A549 (cell line): ENCODE results near the gene CHP2. TPM values are rescaled to one million over a fixed set of nuclear protein-coding genes. Genes with fewer than 3 reads are reported as not detected.

Source experiments
- polyA plus RNA-seq, 4 experiments: library from polyadenylated mRNA; depleted of rRNA in 3 of 4; stranded (reverse); fragments of >200 nt; fragmentation: RNase III in 1 of 4; extraction: RNeasy Plus Mini Kit Qiagen cat#74134 plus additional on column Dnase treatment in 1 of 4; gene quantifications; 2 replicates in 3 of 4; 3 replicates in 1 of 4; pipeline ENCODE4 v1.2.3, GENCODE V29; 2011 to 2017

CHP2 gene
- polyA plus RNA-seq, 2 of the 4 experiments (the other 2 are of a cell fraction) = not detected

Other genes starting within 250 kb of the CHP2 start
- gene GGA2, start 244.5 kb upstream of the CHP2 start, polyA plus RNA-seq (2011; rRNA removed) = 56.9 and 57.9 TPM in 2 replicates
- gene GGA2, start 244.5 kb upstream of the CHP2 start, polyA plus RNA-seq (2017; fragmentation: RNase III; extraction: RNeasy Plus Mini Kit Qiagen cat#74134 plus additional on column Dnase treatment) = 29.9 to 33.1 TPM (median 32.7 TPM) in 3 replicates
- gene EARS2, start 197.7 kb upstream of the CHP2 start, polyA plus RNA-seq (2011; rRNA removed) = 45.2 and 68.6 TPM in 2 replicates
- gene EARS2, start 197.7 kb upstream of the CHP2 start, polyA plus RNA-seq (2017; fragmentation: RNase III; extraction: RNeasy Plus Mini Kit Qiagen cat#74134 plus additional on column Dnase treatment) = 25.2 to 30.8 TPM (median 30.4 TPM) in 3 replicates
- gene UBFD1, start 197.3 kb upstream of the CHP2 start, polyA plus RNA-seq (2011; rRNA removed) = 75.2 and 78.0 TPM in 2 replicates
- gene UBFD1, start 197.3 kb upstream of the CHP2 start, polyA plus RNA-seq (2017; fragmentation: RNase III; extraction: RNeasy Plus Mini Kit Qiagen cat#74134 plus additional on column Dnase treatment) = 58.1 to 60.0 TPM (median 58.6 TPM) in 3 replicates
- 160 and 277 TPM in 2 replicates for gene NDUFAB1, start 158.7 kb upstream of the CHP2 start, polyA plus RNA-seq (2011; rRNA removed)
- gene NDUFAB1, start 158.7 kb upstream of the CHP2 start, polyA plus RNA-seq (2017; fragmentation: RNase III; extraction: RNeasy Plus Mini Kit Qiagen cat#74134 plus additional on column Dnase treatment) = 162 to 168 TPM (median 167 TPM) in 3 replicates
- 14.7 and 17.4 TPM in 2 replicates for gene PALB2, start 113.7 kb upstream of the CHP2 start, polyA plus RNA-seq (2011; rRNA removed)
- gene PALB2, start 113.7 kb upstream of the CHP2 start, polyA plus RNA-seq (2017; fragmentation: RNase III; extraction: RNeasy Plus Mini Kit Qiagen cat#74134 plus additional on column Dnase treatment) = 11.9 to 15.0 TPM (median 13.9 TPM) in 3 replicates
- gene DCTN5, start 113.6 kb upstream of the CHP2 start, polyA plus RNA-seq (2011; rRNA removed) = 91.1 TPM in 2 replicates
- 64.6 to 70.4 TPM (median 66.2 TPM) in 3 replicates for gene DCTN5, start 113.6 kb upstream of the CHP2 start, polyA plus RNA-seq (2017; fragmentation: RNase III; extraction: RNeasy Plus Mini Kit Qiagen cat#74134 plus additional on column Dnase treatment)
- gene PLK1, start 76.1 kb upstream of the CHP2 start, polyA plus RNA-seq (2011; rRNA removed) = 52.8 and 71.9 TPM in 2 replicates
- 108 to 117 TPM (median 114 TPM) in 3 replicates for gene PLK1, start 76.1 kb upstream of the CHP2 start, polyA plus RNA-seq (2017; fragmentation: RNase III; extraction: RNeasy Plus Mini Kit Qiagen cat#74134 plus additional on column Dnase treatment)
- not detected in 2 replicates for gene ERN2, start 41.8 kb upstream of the CHP2 start, polyA plus RNA-seq (2011; rRNA removed)
- gene ERN2, start 41.8 kb upstream of the CHP2 start, polyA plus RNA-seq (2017; fragmentation: RNase III; extraction: RNeasy Plus Mini Kit Qiagen cat#74134 plus additional on column Dnase treatment) = not detected in 3 replicates
- gene PRKCB, start 81.0 kb downstream of the CHP2 start, polyA plus RNA-seq (2011; rRNA removed) = 0.22 and 0.29 TPM in 2 replicates
- 0.01 to 0.13 TPM (median 0.09 TPM) in 3 replicates for gene PRKCB, start 81.0 kb downstream of the CHP2 start, polyA plus RNA-seq (2017; fragmentation: RNase III; extraction: RNeasy Plus Mini Kit Qiagen cat#74134 plus additional on column Dnase treatment)